ENCODE results near the gene INPP5A.

Gene INPP5A

GRCh38 chr10:132576671-132577349 lies 39.2 kb downstream of the INPP5A start:
- no peak for DNase-seq (ENCODE audit: low read depth)
- no peak overlapping the region for H3K4me3 ChIP-seq (replicated peaks; ENCODE audit: low read depth, low read length)
- TF ChIP-seq CTCF (IDR thresholded peaks at IDR 0.05; ENCODE audit: low read length, missing control alignments), result no peak

GRCh38 chr10:132577350-132578003 lies 39.9 kb downstream of the INPP5A start:
- peak; percentile 1 for TF ChIP-seq CTCF (IDR thresholded peaks at IDR 0.05; ENCODE audit: low read length, missing control alignments)
- H3K4me3 ChIP-seq (replicated peaks; ENCODE audit: low read depth, low read length), result no peak overlapping the region
- DNase-seq (ENCODE audit: low read depth), result peak; percentile 12

GRCh38 chr10:132578287-132578951 lies 40.8 kb downstream of the INPP5A start:
- TF ChIP-seq CTCF (IDR thresholded peaks at IDR 0.05; ENCODE audit: low read length, missing control alignments), result no peak
- H3K4me3 ChIP-seq (replicated peaks; ENCODE audit: low read depth, low read length), result no peak overlapping the region
- DNase-seq (ENCODE audit: low read depth), result no peak

GRCh38 chr10:132579027-132579859 lies 41.7 kb downstream of the INPP5A start:
- no peak for TF ChIP-seq CTCF (IDR thresholded peaks at IDR 0.05; ENCODE audit: low read length, missing control alignments)
- no peak overlapping the region for H3K4me3 ChIP-seq (replicated peaks; ENCODE audit: low read depth, low read length)
- no peak for DNase-seq (ENCODE audit: low read depth)

GRCh38 chr10:132580143-132580542 lies 42.6 kb downstream of the INPP5A start:
- no peak for TF ChIP-seq CTCF (IDR thresholded peaks at IDR 0.05; ENCODE audit: low read length, missing control alignments)
- no peak overlapping the region for H3K4me3 ChIP-seq (replicated peaks; ENCODE audit: low read depth, low read length)
- no peak for DNase-seq (ENCODE audit: low read depth)

- TF ChIP-seq CTCF (IDR thresholded peaks at IDR 0.05; ENCODE audit: low read length, missing control alignments), result no peak
- H3K4me3 ChIP-seq (replicated peaks; ENCODE audit: low read depth, low read length), result no peak overlapping the region
- DNase-seq (ENCODE audit: low read depth), result no peak
Measured at GRCh38 chr10:132580617-132581016, 43.0 kb downstream of the INPP5A start.
